PFSK-1 (cell line): ENCODE measurements around the gene ITGA3.

Source experiments
- FOXP2 ChIP-seq: optimal IDR thresholded peaks from 2 replicates; pipeline ENCODE3; 2011; ENCODE audit warnings: borderline replicate concordance, control low read depth, inconsistent platforms; ENCODE audit not compliant: insufficient read depth; ENCODE audit errors: extremely low read length, extremely low read depth
- POLR2AphosphoS5 ChIP-seq: IDR thresholded peaks from 2 replicates; pipeline ENCODE4 v1.6.1; 2012; ENCODE audit warnings: low read depth, mild to moderate bottlenecking, control low read depth, low read length, moderate library complexity
- REST ChIP-seq, 2 experiments: IDR thresholded peaks; 2 replicates each; pipeline versions ENCODE4 v1.6.1 to v1.8.0; 2011 to 2012; ENCODE audit warnings: low read depth in 2 of 2, low read length in 2 of 2, control low read depth in 1 of 2, inconsistent platforms in 1 of 2, mild to moderate bottlenecking in 1 of 2, moderate library complexity in 1 of 2; ENCODE audit not compliant: insufficient read depth in 1 of 2
- SIN3A ChIP-seq: IDR thresholded peaks from 2 replicates; pipeline ENCODE4 v1.6.1; 2012; ENCODE audit warnings: mild to moderate bottlenecking, low read length, moderate library complexity, borderline replicate concordance; ENCODE audit not compliant: insufficient read depth
- TAF1 ChIP-seq: IDR thresholded peaks from 2 replicates; pipeline ENCODE4 v1.6.1; 2012; ENCODE audit warnings: low read length, control low read depth, borderline replicate concordance; ENCODE audit not compliant: insufficient read depth

Gene ITGA3

GRCh38 chr17:50023520-50023919 is 32.4 kb upstream of the ITGA3 start:
- TF ChIP-seq POLR2AphosphoS5: no peak
- TF ChIP-seq TAF1: no peak
- no peak for TF ChIP-seq SIN3A
- no peak for TF ChIP-seq FOXP2
- TF ChIP-seq REST (IDR thresholded peaks at IDR 0.05; ENCODE audit: insufficient read depth in 1 of 2, low read depth in 2 of 2, low read length in 2 of 2): no peak

GRCh38 chr17:50024808-50025207 is 31.1 kb upstream of the ITGA3 start:
- no peak for TF ChIP-seq TAF1
- no peak for TF ChIP-seq POLR2AphosphoS5

GRCh38 chr17:50026046-50026675 is 29.7 kb upstream of the ITGA3 start:
- no peak for TF ChIP-seq TAF1
- TF ChIP-seq SIN3A: no peak
- TF ChIP-seq POLR2AphosphoS5: no peak
- TF ChIP-seq REST (IDR thresholded peaks at IDR 0.05; ENCODE audit: insufficient read depth in 1 of 2, low read depth in 2 of 2, low read length in 2 of 2): no peak
- no peak for TF ChIP-seq FOXP2

- TF ChIP-seq FOXP2 (peak; percentile 71), TAF1 (no peak)
Measured at GRCh38 chr17:50026837-50027171, 29.1 kb upstream of the ITGA3 start.

GRCh38 chr17:50027172-50027880 is 28.6 kb upstream of the ITGA3 start:
- no peak for TF ChIP-seq TAF1
- no peak for TF ChIP-seq REST (IDR thresholded peaks at IDR 0.05; ENCODE audit: insufficient read depth in 1 of 2, low read depth in 2 of 2, low read length in 2 of 2)
- no peak for TF ChIP-seq SIN3A
- TF ChIP-seq POLR2AphosphoS5: no peak
- TF ChIP-seq FOXP2: no peak

GRCh38 chr17:50027881-50028735 is 27.8 kb upstream of the ITGA3 start:
- no peak for TF ChIP-seq FOXP2
- TF ChIP-seq TAF1: no peak
- TF ChIP-seq REST (IDR thresholded peaks at IDR 0.05; ENCODE audit: insufficient read depth in 1 of 2, low read depth in 2 of 2, low read length in 2 of 2): no peak
- no peak for TF ChIP-seq POLR2AphosphoS5
- TF ChIP-seq SIN3A: no peak
